ENCODE measurements around the gene ADGRG6.

The ADGRG6 gene

DNA sequence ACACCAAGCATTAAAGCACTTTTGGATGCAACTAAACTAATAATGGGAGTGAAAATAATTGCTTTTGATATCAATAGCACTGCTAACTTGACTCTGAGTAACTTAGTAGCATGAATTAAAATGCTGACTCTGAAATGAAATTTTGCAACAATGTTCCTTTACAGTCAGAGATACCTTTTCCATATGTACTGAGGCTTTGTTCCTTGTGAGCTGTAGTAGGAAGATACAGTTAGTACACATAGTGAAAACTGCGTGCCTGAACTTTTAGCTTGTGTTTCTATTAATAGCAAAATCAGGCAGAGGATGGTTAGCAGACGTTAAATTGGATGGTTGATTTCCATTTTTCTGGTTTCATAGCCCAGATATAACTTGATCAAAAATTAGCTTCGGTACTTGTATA, 18.6 kb downstream of the ADGRG6 start:
- H3K4me3 ChIP-seq (ENCODE audit: low read length) = no peak overlapping the region
- TF ChIP-seq, protein P1, sequence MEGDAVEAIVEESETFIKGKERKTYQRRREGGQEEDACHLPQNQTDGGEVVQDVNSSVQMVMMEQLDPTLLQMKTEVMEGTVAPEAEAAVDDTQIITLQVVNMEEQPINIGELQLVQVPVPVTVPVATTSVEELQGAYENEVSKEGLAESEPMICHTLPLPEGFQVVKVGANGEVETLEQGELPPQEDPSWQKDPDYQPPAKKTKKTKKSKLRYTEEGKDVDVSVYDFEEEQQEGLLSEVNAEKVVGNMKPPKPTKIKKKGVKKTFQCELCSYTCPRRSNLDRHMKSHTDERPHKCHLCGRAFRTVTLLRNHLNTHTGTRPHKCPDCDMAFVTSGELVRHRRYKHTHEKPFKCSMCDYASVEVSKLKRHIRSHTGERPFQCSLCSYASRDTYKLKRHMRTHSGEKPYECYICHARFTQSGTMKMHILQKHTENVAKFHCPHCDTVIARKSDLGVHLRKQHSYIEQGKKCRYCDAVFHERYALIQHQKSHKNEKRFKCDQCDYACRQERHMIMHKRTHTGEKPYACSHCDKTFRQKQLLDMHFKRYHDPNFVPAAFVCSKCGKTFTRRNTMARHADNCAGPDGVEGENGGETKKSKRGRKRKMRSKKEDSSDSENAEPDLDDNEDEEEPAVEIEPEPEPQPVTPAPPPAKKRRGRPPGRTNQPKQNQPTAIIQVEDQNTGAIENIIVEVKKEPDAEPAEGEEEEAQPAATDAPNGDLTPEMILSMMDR (conservative IDR thresholded peaks at IDR 0.05; ENCODE audit: low read depth, low read length) = no peak
- no peak for DNase-seq (ENCODE audit: low read depth)

DNA sequence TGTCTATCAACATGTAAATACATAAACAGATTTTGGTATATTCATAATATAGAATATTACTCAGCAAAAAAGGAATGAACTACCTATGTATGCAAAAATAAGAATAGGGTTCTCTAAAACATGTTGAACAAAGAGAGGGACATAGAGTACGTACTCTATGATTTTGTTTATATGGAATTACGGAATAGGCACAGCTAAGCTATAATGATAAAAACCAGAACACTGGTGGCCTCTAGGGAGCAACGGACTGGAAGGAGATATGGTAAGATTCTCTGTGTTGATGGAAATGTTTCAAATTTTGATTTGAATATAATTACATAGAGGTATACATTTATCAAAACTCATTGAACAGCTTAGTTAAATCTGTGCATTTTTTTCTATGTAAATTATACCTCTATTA, 19.6 kb downstream of the ADGRG6 start:
- TF ChIP-seq, protein P1 (conservative IDR thresholded peaks at IDR 0.05; ENCODE audit: low read depth, low read length) = no peak
- DNase-seq (ENCODE audit: low read depth) = no peak
- H3K4me3 ChIP-seq (ENCODE audit: low read length) = no peak overlapping the region

DNA sequence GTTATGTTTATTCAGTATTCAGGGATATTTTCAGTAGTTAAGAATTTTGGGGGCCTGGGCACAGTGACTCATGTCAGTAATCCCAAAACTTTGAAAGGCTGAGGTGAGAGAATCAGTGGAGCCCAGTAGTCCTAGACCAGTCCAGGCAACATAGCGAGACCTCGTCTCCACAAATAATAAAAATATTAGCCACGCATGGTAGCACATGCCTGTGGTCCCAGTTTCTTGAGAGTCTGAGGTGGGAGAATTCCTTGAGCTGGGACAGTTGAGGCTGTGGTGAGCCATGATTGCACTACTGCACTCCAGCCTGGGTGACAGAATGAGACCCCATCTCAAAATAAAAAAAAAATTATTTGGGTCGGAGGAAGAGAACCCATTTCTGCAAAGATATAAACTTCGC, 20.3 kb downstream of the ADGRG6 start:
- TF ChIP-seq, protein P1 (conservative IDR thresholded peaks at IDR 0.05; ENCODE audit: low read depth, low read length) = no peak
- no peak for DNase-seq (ENCODE audit: low read depth)
- H3K4me3 ChIP-seq (ENCODE audit: low read length) = no peak overlapping the region

DNA sequence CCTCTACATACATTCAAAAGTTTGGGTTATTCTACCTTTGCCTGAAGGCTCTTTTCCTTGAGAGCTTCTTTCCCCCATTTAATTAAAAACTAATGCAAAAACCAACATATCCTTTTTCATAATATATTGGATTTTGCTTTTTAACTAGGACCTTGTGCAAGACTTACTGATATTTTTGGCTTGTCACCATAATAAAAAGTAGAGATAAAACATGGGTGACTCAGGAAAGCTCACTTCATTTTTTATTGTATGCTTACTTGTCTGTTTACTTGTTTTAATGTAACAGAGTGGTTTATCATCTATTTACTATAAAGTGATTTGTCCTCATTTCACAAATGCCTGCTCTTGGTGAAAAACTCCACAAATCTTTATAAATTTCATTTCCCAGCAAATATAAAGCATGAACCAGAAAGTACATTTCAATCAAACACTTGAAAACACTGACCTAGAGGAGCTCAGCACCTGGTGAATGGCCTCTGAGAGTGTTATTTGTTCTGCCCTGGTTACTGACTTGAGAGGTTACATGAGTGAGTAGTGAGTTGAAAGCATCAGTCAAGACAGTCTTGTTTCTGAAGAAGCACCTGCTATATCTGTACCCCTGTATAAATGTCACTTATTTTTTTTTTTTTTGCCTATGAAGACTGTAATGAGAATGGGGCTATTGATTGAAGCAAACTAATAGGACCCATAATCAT, 20.8 kb downstream of the ADGRG6 start:
- DNase-seq (ENCODE audit: low read depth) = no peak
- no peak overlapping the region for H3K4me3 ChIP-seq (ENCODE audit: low read length)
- TF ChIP-seq, protein P1 (conservative IDR thresholded peaks at IDR 0.05; ENCODE audit: low read depth, low read length) = no peak

DNA sequence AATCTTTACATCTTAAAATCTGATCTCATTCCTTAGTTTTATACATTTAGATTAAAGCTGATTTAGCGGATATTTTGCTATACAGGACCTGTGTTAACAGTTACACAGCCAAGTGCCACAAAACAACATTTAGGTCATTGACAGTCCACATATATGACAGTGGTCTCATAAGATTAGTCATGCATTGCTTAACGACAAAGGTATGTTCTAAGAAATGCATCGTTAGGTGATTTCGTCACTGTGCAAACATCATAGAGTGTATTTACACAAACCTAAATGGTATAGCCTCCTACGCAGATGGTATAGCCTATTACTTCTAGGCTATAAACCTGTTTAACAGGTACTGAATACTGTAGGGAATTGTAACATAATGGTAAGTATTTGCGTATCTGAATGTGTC, 21.6 kb downstream of the ADGRG6 start:
- no peak overlapping the region for H3K4me3 ChIP-seq (ENCODE audit: low read length)
- DNase-seq (ENCODE audit: low read depth) = no peak
- TF ChIP-seq, protein P1 (conservative IDR thresholded peaks at IDR 0.05; ENCODE audit: low read depth, low read length) = no peak

DNA sequence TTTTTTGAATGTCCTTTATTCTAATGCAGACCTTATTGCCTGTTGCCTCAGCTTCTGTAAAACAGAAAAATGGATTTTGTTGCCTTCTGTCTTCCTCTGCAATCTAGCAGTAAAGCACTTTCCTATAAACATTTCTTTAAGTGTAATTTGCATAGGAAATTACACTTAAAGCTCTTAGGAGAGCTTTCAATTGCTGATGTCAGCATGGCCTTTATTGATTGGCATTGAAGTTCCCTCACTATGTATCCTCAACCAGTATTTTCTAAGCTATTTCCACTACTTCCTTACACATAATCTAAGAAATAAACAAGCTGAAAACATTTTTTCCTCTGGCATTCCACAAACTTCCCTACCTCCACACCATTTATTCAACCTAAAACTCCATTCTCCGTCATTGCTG, 22.3 kb downstream of the ADGRG6 start:
- no peak for DNase-seq (ENCODE audit: low read depth)
- TF ChIP-seq, protein P1 (conservative IDR thresholded peaks at IDR 0.05; ENCODE audit: low read depth, low read length) = no peak

DNA sequence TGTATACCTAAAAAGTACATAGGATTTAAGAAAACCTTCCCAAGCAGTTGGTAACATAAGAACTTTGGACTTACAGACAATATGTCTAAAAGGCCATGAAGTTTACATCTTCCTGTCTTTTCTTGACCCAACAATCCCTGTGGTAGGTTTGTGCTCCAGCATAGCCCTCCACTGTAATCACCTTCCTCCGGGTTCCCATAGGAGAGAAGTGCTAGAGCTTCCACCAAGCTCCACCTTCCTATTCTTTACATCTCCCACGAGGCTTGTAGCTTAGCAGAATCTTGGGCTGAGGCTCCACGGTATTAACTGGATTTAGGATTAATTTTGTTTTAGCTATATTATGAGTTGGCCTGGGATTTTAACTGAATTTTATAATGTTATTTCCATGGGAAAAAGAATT, 23.3 kb downstream of the ADGRG6 start:
- no peak for DNase-seq (ENCODE audit: low read depth)
- no peak overlapping the region for H3K4me3 ChIP-seq (ENCODE audit: low read length)
- TF ChIP-seq, protein P1 (conservative IDR thresholded peaks at IDR 0.05; ENCODE audit: low read depth, low read length) = no peak

More for the DNA sequence above, 22.3 kb downstream of the ADGRG6 start:
- H3K4me3 ChIP-seq (ENCODE audit: low read length) = no peak overlapping the region
